GM12891 (cell line): Measurements from ENCODE around the gene GCSAM.

Experiments
- PAX5 ChIP-seq: IDR thresholded peaks from 2 replicates; pipeline ENCODE4 v1.6.1; 2011; ENCODE audit warnings: low read length, moderate library complexity, mild to moderate bottlenecking; ENCODE audit not compliant: insufficient read depth, severe bottlenecking
- POLR2A ChIP-seq: IDR thresholded peaks from 2 replicates; pipeline ENCODE4 v1.6.1; 2011; ENCODE audit warnings: low read depth, low read length, control low read depth
- POLR2AphosphoS5 ChIP-seq: IDR thresholded peaks from 2 replicates; pipeline ENCODE4 v1.6.1; 2011; ENCODE audit warnings: low read depth, low read length, control low read depth
- SPI1 ChIP-seq: IDR thresholded peaks from 2 replicates; pipeline ENCODE4 v1.6.1; 2011; ENCODE audit warnings: low read depth, low read length, control low read depth
- TAF1 ChIP-seq: IDR thresholded peaks from 2 replicates; pipeline ENCODE4 v1.6.1; 2011; ENCODE audit warnings: low read depth, low read length, control low read depth

DNA sequence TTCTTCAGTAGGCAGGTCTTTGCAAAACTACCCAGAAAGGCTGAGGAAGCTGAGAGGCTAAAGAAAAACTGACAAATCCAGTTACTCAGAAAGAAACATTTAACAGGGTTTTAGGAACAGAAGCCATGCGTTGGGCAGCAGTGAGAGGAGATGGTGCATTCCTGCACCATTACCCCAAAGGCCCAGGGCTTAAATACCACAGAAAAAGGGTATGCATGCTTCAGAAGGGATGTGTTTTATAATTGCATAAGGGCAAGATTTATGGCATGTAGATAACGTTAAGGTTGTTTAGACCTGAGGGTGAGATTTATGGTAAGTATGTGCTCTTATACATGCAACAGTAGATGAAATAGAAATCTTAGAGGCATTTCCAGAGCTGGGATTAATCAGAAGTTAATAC lies 36.9 kb downstream of the GCSAM start:
- TF ChIP-seq POLR2A: no peak
- TF ChIP-seq TAF1: no peak
- TF ChIP-seq SPI1: no peak
- TF ChIP-seq POLR2AphosphoS5: no peak
- TF ChIP-seq PAX5: no peak
